ENCODE results near the gene CNPY4. TPM values are rescaled to one million over a fixed set of nuclear protein-coding genes. Genes with fewer than 3 reads are reported as not detected.
A peak's percentile ranks its signal among the peaks of the same experiment; 100 is the strongest.

CNPY4 gene
- total RNA-seq, 1 donor from 2014 or later, result 23.4 TPM

DNA sequence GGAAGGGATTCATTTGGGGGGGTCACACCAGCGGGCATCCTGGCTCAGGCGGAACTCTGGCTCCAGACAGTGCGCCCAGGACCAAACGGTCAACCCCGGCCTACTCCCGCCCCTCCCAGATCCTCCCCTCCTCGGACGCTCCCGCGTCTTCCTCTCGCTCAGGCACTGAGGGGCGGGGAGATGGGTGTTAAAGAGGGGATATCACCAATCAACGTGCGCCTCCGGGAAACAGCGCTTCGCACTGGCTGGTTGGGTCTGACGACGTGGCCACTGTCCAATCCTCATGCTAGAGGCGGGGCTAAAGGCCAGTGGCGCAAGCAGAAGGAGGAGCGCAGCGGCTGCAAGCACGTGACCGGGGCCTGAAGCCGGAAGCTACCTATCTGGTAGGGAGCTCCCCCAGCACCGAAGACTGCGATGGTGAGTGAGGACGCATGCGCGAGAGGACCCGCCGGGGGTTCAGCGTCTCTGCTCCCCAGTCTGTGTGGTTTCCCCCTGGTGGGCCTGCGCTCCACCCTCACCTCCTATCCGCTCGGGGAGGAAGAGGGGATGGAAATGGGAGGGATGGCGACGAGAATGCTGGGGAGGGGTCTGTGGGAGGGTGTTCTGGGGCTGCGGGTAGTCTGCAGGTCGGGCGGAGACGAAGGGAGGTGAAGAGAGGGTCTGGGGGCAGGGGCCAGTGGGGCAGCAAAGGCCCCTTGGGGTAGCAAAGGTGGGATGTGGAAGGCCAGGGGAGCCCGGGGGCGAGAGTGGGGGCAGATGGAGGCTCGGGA is 29.3 kb downstream of the CNPY4 start, which contains the start of gene LAMTOR4:
Gene LAMTOR4, plus strand, starts transcription at position 360 of the 770 bp plus-strand sequence. Its CDS starts 55 bp downstream, at position 415.
- peak; percentile 98 for DNase-seq

DNA sequence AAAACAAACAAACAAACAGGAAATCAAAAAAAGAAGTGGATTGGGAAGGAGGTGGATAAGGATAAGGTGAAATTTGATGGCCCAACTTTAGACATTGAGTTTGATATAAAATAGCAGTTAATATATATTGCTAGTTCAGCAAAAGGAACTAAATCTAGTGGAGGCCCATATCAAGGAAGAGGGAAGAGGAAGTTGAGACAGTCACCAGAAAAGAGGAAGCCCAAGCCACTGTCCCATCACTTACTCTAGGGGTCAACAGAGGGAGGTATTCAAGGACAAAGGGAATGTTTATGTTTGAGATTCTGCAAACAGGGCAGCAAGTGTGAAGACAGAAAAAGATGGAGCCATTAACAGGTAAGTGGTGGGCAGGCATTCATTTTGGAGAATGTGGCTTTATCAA is 33.0 kb downstream of the CNPY4 start:
- DNase-seq, result no peak

DNA sequence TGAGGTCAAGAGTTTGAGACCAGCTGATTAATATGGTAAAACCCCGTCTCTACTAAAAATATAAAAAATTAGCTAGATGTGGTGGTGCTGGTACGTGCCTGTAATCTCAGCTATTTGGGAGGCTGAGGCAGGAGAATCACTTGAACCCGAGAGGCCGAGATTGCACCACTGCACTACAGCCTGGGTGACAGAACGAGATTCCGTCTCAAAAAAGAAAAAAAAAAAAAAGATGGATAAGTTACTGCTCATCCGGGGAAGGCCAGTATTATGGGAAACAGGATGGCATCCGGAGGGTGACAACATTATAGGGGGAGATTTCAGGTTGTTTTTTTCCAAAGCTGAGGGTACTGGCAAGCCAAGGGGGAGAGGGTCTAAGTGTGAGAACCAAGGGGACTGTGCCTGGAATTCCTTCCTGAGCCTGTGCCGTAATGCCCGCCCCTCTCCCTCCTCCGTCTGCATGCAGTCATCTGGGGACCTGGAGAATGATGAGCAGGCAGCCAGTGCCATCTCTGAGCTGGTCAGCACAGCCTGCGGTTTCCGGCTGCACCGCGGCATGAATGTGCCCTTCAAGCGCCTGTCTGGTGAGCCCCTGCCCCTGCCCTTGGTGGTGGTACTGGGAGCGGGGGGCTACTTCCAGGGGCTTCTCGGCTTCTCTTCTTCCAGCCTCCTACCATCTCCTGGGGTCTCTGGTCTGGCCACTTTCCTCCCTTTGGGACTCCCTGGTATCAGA is 33.7 kb downstream of the CNPY4 start:
- no peak for DNase-seq

DNA sequence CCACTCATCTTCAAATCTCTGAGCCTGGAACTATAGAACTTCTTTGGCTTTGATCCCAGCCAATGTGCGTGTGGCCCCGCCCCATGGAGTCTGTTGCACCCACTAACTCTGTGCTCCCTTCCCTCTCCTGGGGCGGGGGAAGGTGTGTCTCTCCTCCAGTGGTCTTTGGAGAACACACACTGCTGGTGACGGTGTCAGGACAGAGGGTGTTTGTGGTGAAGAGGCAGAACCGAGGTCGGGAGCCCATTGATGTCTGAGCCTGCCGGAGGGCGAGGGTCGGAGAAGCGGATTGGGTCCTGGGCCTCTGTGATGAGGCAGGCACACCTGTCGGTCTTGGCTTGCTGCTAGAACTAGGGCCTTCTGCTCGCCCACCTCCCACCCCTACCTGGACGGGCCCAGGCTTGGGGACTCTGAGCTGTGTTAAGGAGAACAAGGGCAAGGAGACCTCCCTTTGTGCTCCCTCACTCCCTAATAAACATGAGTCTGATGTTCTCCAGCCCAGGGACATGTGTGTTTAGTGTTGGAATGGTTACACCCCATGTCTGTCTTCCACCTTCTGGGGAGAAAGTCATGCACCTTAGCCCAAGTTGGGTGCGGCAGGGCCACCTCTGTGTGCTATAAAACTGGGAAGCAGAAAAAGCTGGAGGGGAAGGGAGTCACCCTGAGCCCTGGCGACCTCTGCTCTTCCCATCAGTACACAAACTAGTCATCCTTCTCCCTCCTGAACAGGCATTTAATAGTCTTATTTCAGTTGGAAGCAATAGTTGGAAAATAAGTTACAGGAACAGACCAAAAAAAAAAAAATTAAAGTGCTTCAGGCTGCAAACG is 34.5 kb downstream of the CNPY4 start:
- DNase-seq, result no peak

DNA sequence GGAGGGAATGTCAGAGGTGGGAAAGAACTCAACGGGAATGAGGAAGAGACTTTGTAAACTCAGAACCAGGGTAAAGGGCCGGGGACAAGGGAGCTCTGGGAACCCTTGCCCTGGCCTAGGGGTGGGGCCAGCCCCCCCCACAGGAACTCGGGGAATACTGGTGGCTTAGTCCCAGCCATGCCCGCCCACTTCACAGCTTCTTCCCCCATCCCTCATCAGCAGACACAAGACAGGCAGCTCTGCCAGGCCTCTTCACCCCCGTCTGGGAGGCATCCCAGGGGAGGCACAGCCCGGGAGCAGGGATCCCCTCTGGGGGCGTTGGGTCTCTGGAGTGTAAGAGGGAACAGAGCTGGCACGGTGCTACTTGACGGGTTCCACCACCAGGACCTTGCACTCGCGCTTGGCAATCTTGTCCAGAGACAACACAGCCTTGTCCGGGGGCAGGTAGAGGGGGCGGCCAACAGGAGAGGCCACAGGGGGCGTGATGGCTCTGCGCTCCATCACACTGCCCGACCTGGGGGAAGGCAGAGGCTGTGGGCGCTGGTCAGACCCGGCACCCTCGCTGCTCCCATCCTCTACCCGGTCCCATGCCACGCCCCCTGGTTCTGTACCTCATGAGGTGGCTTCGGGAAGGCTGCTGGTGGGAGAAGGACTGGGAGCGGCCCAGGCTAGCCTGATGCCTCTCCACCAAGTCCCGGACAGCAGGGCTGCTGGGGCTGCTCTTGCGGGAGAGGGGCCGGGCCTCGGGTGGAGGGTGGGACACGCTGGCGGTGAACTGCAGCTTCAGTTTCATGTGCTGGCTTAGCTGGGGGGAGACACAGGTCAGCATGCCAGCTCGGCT is 35.4 kb downstream of the CNPY4 start:
- no peak for DNase-seq

DNA sequence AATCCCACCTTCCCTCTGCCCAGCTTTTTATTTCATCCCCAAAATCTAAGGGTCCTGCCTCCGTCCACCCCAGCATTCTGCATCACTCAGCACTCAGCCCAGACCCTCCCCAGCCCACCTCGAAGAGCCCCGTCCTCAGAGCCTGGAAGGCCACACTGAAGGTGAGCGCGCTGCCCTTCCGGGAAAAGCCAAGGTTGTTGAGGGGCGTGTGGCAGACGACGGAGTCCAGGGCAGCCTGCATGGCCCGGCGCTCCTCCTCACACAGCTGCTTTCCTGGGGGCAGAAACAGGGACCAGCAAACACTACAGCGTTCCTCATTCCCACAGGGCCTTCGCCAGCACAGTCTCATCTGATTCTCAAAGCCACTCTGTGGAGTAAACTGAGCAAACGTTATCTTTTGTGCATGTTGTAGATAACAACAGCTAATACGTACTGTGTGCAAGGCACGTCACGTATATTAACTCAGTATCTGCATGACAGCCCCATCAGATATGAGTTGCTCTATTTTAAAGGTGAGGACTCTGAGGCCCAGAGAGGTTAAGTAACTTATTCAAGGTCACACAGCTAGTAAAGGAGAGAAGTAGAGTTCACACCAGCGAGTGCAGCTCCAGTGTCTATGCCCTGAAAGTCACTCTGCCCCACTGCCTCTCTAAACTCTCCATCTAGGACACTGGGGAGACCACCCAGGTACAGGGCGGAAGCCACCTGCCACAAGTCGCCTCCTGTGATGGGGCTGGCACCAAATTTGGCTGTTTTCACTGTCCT is 36.3 kb downstream of the CNPY4 start:
- no peak for DNase-seq

DNA sequence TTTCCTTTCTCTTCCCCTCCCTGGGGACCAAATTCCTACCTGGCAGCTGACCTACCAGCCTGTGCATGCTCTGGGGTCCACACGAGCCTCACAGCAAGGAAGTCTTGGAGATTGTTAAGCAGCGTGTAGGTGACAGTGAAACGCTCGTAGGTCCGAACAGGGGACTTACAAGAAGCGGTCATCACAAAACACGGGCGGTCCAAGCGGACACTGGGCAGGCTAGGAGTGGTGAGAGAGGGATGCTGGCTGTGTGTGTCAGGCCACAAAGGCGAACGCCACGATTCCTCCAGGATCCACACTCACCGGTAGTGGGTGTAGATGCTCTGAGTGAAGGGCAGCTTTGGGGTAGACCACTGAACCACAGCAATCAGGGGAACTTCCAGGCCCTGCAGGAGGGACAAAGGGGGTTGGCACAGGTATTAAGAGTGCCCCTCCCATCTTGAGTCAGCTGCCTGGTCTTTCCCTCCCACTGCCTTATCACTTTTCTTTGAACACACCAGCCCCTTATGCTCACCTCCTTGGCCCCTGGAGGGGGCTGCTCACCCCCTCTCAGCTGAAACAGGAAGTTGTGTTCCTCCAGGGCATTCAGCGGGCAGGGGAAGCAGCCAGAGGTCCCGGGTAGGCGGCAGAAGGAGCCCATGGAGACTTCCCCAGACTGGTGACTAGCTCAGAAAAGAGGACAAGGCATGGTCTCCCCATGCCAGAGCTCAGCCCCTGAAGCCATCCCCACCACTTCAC is 37.1 kb downstream of the CNPY4 start:
- no peak for DNase-seq

DNA sequence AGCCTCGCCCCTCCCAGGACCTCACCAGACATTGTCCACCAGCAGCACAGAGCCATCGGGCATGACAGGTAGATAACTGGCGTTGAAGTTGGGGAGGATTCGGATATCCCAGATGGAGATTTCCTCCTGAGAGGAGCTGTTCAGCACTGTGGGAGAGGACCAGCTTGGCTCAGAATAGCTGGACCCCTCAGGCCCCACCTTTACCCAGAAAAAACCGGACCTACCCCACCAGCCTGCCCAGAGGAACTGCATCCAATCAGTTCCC is 37.6 kb downstream of the CNPY4 start:
- DNase-seq, result no peak

DNA sequence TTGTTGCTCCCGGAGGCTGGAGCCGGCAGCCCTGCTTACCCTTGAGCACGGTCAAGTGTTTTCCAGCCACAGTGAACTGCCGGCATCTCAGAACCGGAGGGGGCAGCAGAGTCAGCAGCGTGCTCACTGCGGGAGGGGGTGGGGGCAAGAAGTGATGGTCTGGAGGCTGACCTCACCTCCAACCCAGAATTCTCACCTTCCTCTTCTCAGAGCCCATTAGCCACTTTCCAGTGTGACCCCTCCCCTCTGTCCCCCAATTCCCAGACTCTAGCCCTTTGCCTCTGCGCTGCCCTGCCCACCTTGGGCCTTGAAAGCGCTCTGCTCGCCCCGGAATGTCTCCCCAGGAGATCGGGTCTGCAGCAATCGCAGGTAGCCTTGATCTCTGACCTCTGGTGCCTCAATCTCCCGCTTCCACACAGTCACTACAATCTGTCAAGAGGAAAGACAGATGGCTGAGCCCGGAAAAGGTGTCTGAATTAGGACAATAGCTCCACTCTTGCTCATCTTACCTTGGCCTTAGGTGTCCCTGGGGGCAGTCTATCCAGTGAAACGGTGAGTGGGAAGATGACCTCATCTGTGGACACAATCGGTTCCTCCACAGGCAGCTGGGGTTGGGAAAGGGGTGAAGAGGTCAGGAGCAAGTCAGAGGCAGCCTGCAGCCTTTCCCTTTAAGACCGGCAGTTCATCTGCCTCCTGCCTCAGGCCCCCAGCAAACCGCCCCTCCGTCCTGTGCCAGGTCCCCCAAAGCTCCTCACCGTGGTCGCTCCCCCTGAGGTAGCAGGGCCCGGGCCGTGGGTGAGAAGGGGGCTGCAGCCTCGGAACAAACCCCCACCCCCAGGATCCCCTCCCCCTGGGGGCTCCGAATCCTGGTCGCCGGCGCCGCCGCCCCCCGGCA is 38.1 kb downstream of the CNPY4 start:
- no peak for DNase-seq

DNA sequence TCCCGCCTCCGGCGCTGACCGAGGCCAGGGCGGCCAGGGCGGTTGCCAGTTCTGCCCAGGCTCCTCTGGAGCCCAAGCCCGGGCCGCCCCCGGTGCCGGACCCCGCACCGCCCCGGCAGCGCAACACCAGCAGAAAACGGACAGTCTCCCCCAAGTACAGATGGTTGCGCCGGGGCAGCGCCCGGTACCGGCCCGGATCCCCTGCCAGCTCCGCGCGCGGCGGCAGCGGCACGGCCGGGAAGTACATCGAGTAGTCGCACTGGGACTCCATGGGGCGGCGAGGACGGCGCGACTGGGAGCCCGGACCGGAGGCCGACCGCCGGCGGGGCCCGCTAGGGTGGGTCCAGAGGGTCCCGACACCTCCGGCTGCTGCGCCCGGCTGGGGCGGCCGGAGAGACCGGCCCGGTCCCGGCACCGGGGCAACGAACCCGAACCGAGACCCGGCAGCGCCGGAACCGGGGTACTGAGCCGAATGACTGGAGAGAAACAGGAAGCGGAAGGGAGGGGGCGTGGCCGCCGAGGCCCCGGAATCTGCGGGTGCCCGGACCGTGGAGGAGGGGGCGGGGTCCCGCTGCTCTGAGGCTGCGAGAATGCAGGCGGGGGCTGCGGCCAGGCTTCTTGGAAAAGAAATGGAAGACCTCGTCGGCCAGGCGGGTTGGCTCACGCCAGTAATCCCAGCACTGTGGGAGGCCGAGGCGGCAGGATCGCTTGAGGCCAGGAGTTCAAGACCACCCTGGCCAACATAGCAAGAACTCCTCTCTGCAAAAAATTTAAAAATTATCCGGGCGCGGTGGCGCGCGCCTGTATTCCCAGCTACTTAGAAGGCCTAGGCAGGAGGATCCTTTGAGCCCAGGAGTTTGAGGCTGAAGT is 39.0 kb downstream of the CNPY4 start, which contains the start of gene TRAPPC14:
Gene TRAPPC14, minus strand, starts transcription at position 495 of the 870 bp plus-strand sequence. Its CDS starts 224 bp downstream, at position 271.
- peak; percentile 54 for DNase-seq

DNA sequence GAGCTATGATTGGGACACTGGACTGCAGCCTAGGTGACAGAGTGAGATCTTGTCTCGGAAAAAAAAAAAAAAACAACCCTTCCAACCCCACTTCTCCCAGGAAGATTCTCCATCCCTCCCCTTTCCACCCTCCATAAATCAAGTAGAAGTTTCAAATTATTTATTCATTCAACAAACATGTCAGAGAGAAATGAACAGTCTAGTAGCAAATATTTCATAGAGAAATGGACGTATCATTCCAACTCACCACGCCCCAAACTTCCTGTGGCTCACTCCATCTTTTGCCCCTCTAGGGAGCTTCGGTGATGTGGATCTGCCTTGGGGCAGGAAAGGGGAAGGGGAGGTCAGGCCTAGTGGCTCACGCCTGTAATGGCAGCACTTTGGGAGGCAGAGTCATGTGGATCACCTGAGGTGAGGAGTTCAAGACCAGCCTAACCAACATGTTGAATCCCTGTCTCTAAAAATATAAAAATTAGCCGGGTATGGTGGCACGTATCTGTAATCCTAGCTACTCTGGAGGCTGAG is 39.7 kb downstream of the CNPY4 start:
- no peak for DNase-seq

DNA sequence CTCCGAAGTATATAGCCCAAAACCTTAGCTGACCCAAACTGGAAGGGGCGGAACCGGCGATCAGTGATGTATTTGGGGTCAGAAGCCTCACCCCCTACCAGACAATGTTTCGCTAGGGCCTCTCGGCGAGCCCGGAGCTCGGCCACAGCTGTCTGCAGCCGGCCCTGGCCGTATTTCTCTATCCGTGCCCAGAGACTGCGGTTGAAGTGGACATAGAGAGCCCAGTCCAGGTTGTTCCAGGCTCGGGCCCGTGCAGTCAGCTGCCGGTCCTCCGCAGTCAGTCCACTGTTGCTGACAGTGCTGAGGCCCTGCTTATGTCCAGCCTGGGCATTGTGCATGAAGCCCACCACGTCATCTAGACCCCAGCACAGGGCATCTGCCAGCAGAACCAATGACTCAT is 40.6 kb downstream of the CNPY4 start:
- no peak for DNase-seq

DNA sequence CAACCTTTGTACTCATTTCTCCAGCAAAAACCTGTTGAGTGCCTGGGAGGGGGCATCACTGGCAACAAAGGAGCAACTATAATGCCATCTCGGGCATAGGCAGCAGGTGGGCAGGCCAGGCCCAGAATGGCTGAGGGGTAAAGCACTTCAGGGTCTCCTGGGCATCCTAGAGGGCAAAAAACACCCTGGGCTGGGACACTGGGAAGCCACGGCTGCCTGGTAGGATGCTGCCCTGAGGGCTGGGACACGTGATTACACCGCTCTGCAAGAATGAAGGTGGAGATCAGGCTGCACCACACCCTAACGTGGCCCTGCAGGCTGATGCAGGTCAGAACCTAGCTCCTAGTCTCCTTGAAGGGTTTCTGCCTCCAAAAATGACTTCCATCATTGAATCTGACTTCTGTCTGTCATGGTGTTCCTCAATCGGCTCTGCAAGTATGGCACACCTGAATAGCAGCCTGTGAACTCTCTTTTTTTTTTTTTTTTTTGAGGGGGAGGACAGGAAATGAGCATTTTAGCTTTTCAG is 43.6 kb downstream of the CNPY4 start:
- DNase-seq, result no peak

DNA sequence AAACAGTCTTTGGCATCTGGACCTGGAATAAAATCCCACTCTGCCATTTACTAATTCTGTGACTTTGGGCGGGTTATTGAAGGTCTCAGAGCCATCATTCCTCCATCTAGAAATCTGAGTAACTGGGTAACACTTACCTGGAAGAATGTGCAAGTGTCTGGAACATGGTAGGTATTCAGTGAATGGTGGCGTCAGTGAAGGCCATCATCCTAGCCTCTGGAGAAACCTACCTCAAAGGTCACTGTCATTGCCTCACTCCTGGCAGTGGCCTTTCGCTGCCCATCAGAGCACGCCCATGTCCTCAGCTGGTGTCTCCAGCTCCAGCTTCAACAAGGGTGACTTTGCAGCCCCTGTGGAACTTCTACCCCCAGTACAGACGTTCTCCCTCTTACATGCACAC is 44.4 kb downstream of the CNPY4 start:
- DNase-seq, result no peak

DNA sequence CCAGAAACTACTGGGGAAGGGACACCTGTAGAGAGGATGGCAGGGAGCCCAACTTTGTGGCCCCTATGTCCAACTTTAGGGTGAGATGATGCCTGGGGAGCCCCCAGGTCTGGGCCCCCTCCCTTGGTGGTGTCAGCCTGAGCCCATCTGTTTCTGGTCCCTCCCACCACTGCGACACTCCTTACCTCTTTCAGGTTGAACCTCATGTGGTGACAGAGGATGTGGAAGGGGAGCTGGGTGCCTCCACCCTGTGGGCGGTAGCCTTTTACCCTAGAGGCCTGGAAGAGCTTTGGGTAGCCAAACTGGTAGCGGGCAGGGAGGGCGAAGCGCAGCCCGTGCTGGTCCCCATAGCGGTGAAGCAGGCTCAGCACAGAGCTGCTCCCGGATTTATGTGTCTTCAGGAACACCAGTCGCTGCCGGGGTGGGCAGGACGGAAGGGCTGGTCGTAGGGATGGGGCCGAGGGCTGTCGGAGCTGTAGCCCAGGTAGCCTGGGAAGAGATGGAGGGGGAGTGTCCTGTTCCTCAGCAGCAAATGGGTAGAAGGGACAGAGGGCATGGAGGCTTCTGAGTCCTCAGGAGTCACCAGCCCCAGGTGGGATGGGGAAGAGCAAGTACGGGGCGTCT is 47.0 kb downstream of the CNPY4 start:
- DNase-seq, result no peak

DNA sequence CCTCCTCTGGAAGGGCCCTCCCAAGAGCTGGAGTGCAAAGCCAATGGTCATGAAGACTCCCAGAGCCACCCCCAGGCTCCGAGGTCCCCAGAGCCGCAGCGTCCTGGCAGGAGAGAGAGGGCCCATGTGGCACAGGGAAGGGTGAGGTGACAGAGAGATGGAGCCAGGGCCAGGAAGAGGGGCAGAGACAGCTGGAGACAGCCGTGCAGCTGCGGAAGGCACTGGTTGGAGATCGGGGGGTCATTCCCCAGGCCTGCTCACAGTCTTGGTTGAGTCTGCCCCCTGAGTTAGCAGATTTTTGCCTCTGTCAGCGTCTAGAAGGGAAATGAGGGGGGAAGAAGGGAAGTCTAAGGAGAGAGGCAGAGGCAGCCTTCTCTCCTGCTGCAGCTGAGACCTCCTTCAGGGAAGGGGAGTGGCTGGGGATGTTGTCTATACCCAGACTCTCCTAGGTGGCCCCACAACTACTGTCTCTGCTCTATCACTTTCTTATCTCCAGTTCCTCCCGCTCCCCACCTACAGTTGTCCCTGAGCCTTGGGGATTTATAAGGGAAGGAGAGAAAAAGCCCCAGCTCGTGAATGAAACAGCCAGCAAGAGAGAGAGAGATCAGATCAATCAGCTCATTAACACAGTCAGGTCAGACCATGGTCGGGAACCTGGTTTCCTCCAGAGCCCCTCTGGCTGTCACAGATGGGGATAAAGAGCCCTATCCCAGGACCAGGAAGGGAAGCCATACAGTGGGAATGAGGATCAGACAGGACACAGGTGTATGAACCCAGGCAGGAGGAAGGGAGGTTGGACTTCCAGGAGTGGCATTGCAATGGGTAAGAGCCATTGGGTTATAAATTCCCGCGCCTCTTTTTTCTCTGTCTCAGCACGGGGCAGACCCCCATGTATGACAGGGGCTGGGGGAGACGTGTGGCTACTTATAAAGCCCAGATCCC is 47.8 kb downstream of the CNPY4 start:
- no peak for DNase-seq

Measured in skin of body (tissue), 2 donors.